Vagina (tissue), 2 donors: ENCODE data around the gene KIRREL3. TPM values are rescaled to one million over a fixed set of nuclear protein-coding genes. Genes with fewer than 3 reads are reported as not detected.

ENCODE experiments used
- DNase-seq, 2 donors: peaks; one replicate each; pipeline ENCODE4 v3.0.0-alpha.2; 2017; ENCODE audit errors: extremely low spot score in 2 of 2
- H3K27ac ChIP-seq: fragments of 200-600 bp; sonication (generic); one replicate; pipeline ENCODE4 v1.5.1; 2019
- H3K27me3 ChIP-seq: fragments of 200-600 bp; sonication (generic); one replicate; pipeline ENCODE4 v1.5.1; 2019
- H3K36me3 ChIP-seq, 2 donors: fragments of 200-600 bp; sonication (generic); one replicate each; pipeline ENCODE4 v1.5.1; 2017 to 2019
- H3K4me1 ChIP-seq: fragments of 200-600 bp; sonication (generic); one replicate; pipeline ENCODE4 v1.5.1; 2019
- H3K4me3 ChIP-seq, 2 donors: fragments of 200-600 bp; sonication (generic); 1 replicate in 1 of 2; 2 replicates in 1 of 2; pipeline ENCODE4 v1.5.1; 2016 to 2019
- H3K9me3 ChIP-seq: fragments of 200-600 bp; sonication (generic); one replicate; pipeline ENCODE4 v1.5.1; 2019
- CTCF ChIP-seq, 3 experiments: fragments of 450-650 bp in 2 of 3; fragments of 200-600 bp in 1 of 3; sonication (generic) in 1 of 3; IDR thresholded peaks; one replicate each; pipeline ENCODE4 v1.5.1; 2017 to 2019; ENCODE audit warnings: antibody characterized with exemption in 3 of 3, mild to moderate bottlenecking in 2 of 3, moderate library complexity in 2 of 3
- POLR2A ChIP-seq, 2 donors: fragments of 450-650 bp; IDR thresholded peaks; one replicate each; pipeline ENCODE4 v1.6.1; 2017; ENCODE audit warnings: antibody characterized with exemption in 2 of 2, mild to moderate bottlenecking in 2 of 2, moderate library complexity in 2 of 2
- POLR2AphosphoS5 ChIP-seq, 2 donors: sonication (generic); formaldehyde crosslinking; IDR thresholded peaks; one replicate each; pipeline ENCODE4 v1.9.0; 2017; ENCODE audit warnings: antibody characterized with exemption in 2 of 2, mild to moderate bottlenecking in 2 of 2, low read depth in 1 of 2; ENCODE audit not compliant: insufficient read depth in 1 of 2
- intact Hi-C: fragments of 100-400 bp; cut with DNase I; formaldehyde crosslinking; loops from one replicate; pipeline ENCODE4 v1.15.1; 2023
- total RNA-seq: library from RNA; depleted of rRNA; stranded (reverse); fragments of >200 nt; gene quantifications from one replicate; pipeline ENCODE4 v1.2.3, GENCODE V29; 2016

Gene KIRREL3
- total RNA-seq, 1 donor from 2014 or later: not detected

- Histone ChIP-seq H3K27ac (no peak overlapping the region), H3K4me1 (peaks cover 4% of the 10 kb centered on the region)
These were observed 534.9 kb downstream of the KIRREL3 start for GRCh38 chr11:126465573-126466188.

GRCh38 chr11:126464796-126465195 lies 535.8 kb downstream of the KIRREL3 start:
- Histone ChIP-seq H3K27me3 (no peaks in the 10 kb centered on the region), H3K9me3 (no peaks in the 10 kb centered on the region), H3K27ac (no peak overlapping the region), H3K36me3 (no peaks in the 10 kb centered on the region), H3K4me1 (peaks cover 4% of the 10 kb centered on the region), H3K4me3 (no peak overlapping the region)
- no peak for DNase-seq
- intact Hi-C loops: no loop called here
- no peak for TF ChIP-seq POLR2A (IDR thresholded peaks at IDR 0.05)
- no peak for TF ChIP-seq CTCF (IDR thresholded peaks at IDR 0.05)
- no peak for TF ChIP-seq POLR2AphosphoS5 (IDR thresholded peaks at IDR 0.05; ENCODE audit: insufficient read depth in 1 of 2, low read depth in 1 of 2)

More at GRCh38 chr11:126465573-126466188, 534.9 kb downstream of the KIRREL3 start:
- H3K36me3 ChIP-seq: no peaks in the 10 kb centered on the region
- no peaks in the 10 kb centered on the region for H3K9me3 ChIP-seq
- intact Hi-C loops: no loop called here
- no peak for TF ChIP-seq CTCF (IDR thresholded peaks at IDR 0.05)
- no peak for TF ChIP-seq POLR2A (IDR thresholded peaks at IDR 0.05)
- TF ChIP-seq POLR2AphosphoS5 (IDR thresholded peaks at IDR 0.05; ENCODE audit: insufficient read depth in 1 of 2, low read depth in 1 of 2): no peak
- no peaks in the 10 kb centered on the region for H3K27me3 ChIP-seq
- DNase-seq: no peak
- no peak overlapping the region for H3K4me3 ChIP-seq

GRCh38 chr11:126462422-126462821 lies 538.1 kb downstream of the KIRREL3 start:
- no peaks in the 10 kb centered on the region for H3K9me3 ChIP-seq
- no peak overlapping the region for H3K4me3 ChIP-seq
- H3K27ac ChIP-seq: no peak overlapping the region
- no peaks in the 10 kb centered on the region for H3K36me3 ChIP-seq
- intact Hi-C loops: no loop called here
- H3K4me1 ChIP-seq: peaks cover 12% of the 10 kb centered on the region
- TF ChIP-seq POLR2AphosphoS5 (IDR thresholded peaks at IDR 0.05; ENCODE audit: insufficient read depth in 1 of 2, low read depth in 1 of 2) (no peak), CTCF (IDR thresholded peaks at IDR 0.05) (no peak)
- no peaks in the 10 kb centered on the region for H3K27me3 ChIP-seq
- no peak for DNase-seq

- DNase-seq: no peak
- Histone ChIP-seq H3K4me3 (no peak overlapping the region), H3K9me3 (no peaks in the 10 kb centered on the region), H3K27me3 (no peaks in the 10 kb centered on the region), H3K4me1 (peaks cover 12% of the 10 kb centered on the region), H3K36me3 (no peaks in the 10 kb centered on the region), H3K27ac (no peak overlapping the region)
- intact Hi-C loops: no loop called here
- no peak for TF ChIP-seq POLR2A (IDR thresholded peaks at IDR 0.05)
- no peak for TF ChIP-seq CTCF (IDR thresholded peaks at IDR 0.05)
- TF ChIP-seq POLR2AphosphoS5 (IDR thresholded peaks at IDR 0.05; ENCODE audit: insufficient read depth in 1 of 2, low read depth in 1 of 2): no peak
These were observed 538.6 kb downstream of the KIRREL3 start for GRCh38 chr11:126461996-126462395.

GRCh38 chr11:126461096-126461440 lies 539.5 kb downstream of the KIRREL3 start:
- peaks cover 11% of the 10 kb centered on the region for H3K4me1 ChIP-seq
- TF ChIP-seq POLR2A (IDR thresholded peaks at IDR 0.05) (no peak), CTCF (IDR thresholded peaks at IDR 0.05) (no peak), POLR2AphosphoS5 (IDR thresholded peaks at IDR 0.05; ENCODE audit: insufficient read depth in 1 of 2, low read depth in 1 of 2) (no peak)
- H3K27me3 ChIP-seq: no peaks in the 10 kb centered on the region

More at GRCh38 chr11:126461096-126461440, 539.5 kb downstream of the KIRREL3 start:
- Histone ChIP-seq H3K9me3 (no peaks in the 10 kb centered on the region), H3K36me3 (no peaks in the 10 kb centered on the region), H3K27ac (no peak overlapping the region), H3K4me3 (no peak overlapping the region)
- DNase-seq: no peak
- intact Hi-C loops: no loop called here
